ENCODE measurements around the gene KRT16. TPM values are rescaled to one million over a fixed set of nuclear protein-coding genes. Genes with fewer than 3 reads are reported as not detected.
A peak's percentile ranks its signal among the peaks of the same experiment; 100 is the strongest.

Gene KRT16
- total and polyA plus RNA-seq, 2 of the 8 experiments (the other 6 are each of a cell fraction or from before 2014, with no cell fraction given): not detected

DNA sequence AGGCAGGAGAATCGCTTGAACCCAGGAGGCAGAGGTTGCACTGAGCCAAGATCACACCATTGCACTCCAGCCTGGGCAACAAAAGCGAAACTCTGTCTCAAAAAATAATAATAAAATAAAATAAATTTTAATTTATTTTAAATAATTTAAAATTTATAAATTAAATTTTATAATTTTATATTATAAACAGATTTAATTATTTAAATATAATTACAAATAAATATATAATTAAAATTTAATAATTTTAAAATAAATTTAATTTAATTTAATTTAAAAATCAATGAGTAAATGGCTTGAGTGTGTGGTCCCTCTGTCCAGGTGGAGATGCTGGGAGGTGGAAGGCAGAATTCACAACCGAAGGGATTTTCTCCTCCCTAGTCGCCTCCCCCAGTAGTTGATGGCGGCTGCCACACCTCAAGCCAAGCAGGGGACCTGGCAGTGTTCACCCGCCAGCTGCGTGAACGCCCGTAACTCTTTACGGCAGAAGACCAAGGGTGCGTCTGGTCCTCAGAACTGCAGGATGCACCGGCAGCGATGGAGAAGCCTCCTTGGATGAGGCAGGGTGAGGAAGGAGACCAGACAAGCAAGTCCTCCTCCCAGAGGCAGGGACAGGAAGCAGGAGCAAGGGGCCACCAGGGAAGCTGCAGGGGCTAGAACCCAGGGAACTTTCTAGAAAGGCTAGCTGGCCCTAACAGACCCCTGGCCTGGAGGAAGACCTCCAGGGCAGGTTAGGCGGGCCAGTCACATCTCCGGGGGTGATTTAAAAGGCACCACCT, 34.7 kb upstream of the KRT16 start:
- Histone ChIP-seq H3K79me2 (ENCODE audit: control insufficient read depth in 1 of 2, insufficient read depth in 2 of 2, low read length in 2 of 2) (no peaks in the 10 kb centered on the region), H3K23me2 (ENCODE audit: low read depth, low read length) (peaks cover 17% of the 10 kb centered on the region; the same call in 1 of the 2 replicates), H2AK5ac (ENCODE audit: low read depth, low read length) (no peak overlapping the region), H3K27me3 (replicated peaks in 1 of 4; ENCODE audit: control insufficient read depth in 3 of 4, extremely low read depth in 1 of 4, insufficient read depth in 3 of 4, low read length in 3 of 4) (no peaks in the 10 kb centered on the region; a peak in 2 of 7 replicates), H3K4me3 (ENCODE audit: extremely low read depth in 1 of 4, insufficient read depth in 2 of 4, low read depth in 3 of 4, low read length in 4 of 4) (no peak overlapping the region), H3K56ac (replicated peaks; ENCODE audit: insufficient read length, low read depth, low read length) (no peak overlapping the region), H2BK15ac (ENCODE audit: low read length) (peak overlapping the region; percentile 92; the same call in 1 of the 2 replicates), H4K20me1 (replicated peaks in 1 of 2; ENCODE audit: control insufficient read depth in 1 of 2, insufficient read depth in 2 of 2, low read length in 2 of 2) (peaks cover 0 to 8% of the 10 kb centered on the region in 2 experiments), H3K79me1 (ENCODE audit: low read depth, low read length) (no peaks in the 10 kb centered on the region), H3K4ac (replicated peaks; ENCODE audit: insufficient read length, low read depth, low read length) (peak overlapping the region; percentile 44), H2BK120ac (replicated peaks; ENCODE audit: low read depth, low read length) (peak overlapping the region; percentile 10), H2BK5ac (ENCODE audit: low read depth, low read length) (no peak overlapping the region), H3K18ac (ENCODE audit: extremely low read depth, low read length) (peak overlapping the region; percentile 93; the same call in 1 of the 2 replicates), H3K14ac (ENCODE audit: insufficient read length) (no peak overlapping the region), H3K36me3 (ENCODE audit: control insufficient read depth in 2 of 4, insufficient read depth in 4 of 4, low read length in 3 of 4) (no peaks in the 10 kb centered on the region), H4K91ac (replicated peaks; ENCODE audit: insufficient read length, low read length) (peak overlapping the region; percentile 29), H2AFZ (ENCODE audit: low read length) (no peak overlapping the region; the same call in 1 of the 2 replicates), H3K9ac (replicated peaks in 1 of 4; ENCODE audit: extremely low read depth in 1 of 4, low read depth in 3 of 4, low read length in 3 of 4) (no peak overlapping the region), H3K23ac (ENCODE audit: insufficient read length) (no peak overlapping the region), H4K8ac (ENCODE audit: extremely low read depth, insufficient read depth, low read length) (no peak overlapping the region; the same call in 1 of the 2 replicates), H2BK12ac (ENCODE audit: low read depth, low read length) (peak overlapping the region; percentile 87; the same call in 1 of the 2 replicates), H3K27ac (ENCODE audit: low read depth, low read length) (no peak overlapping the region), H4K5ac (ENCODE audit: insufficient read length, low read depth, low read length) (peak overlapping the region; percentile 38), H2BK20ac (ENCODE audit: low read length) (peak overlapping the region; percentile 98), H3K4me1 (replicated peaks in 1 of 4; ENCODE audit: control insufficient read depth in 3 of 4, insufficient read depth in 4 of 4, low read length in 3 of 4) (peaks cover 0 to 6% (median 2%) of the 10 kb centered on the region in 4 experiments; a peak in 4 of 7 replicates), H3K4me2 (ENCODE audit: insufficient read depth in 1 of 2, low read depth in 2 of 2, low read length in 2 of 2) (no peak overlapping the region), H3K9me3 (ENCODE audit: insufficient read depth in 2 of 2, low read depth in 1 of 2, low read length in 1 of 2) (no peaks in the 10 kb centered on the region)
- WGBS, 2 experiments (ENCODE audit: extremely low coverage in 1 of 2, insufficient coverage in 1 of 2, insufficient read length in 1 of 2, insufficient replicate concordance in 2 of 2, low coverage in 1 of 2, low lambda C conversion rate in 2 of 2, missing lambda C conversion rate in 1 of 2): 92% methylated on average over 15 of the region's 15 CpGs; no CpG with 5 or more reads in 1 of the 2 experiments
- CTCF ChIA-PET (ENCODE audit: partially characterized antibody): interaction anchor here (0.6 to 20.4 kb wide), 35 partner anchors 11 to 1033 kb away, joined by 3 to 492 read pairs (median 9); partner anchors contain the start of genes KRT14, KRT15, KRT17 and KRT36
- FAIRE-seq: no peak
- POLR2A ChIA-PET (ENCODE audit: partially characterized antibody): interaction anchor here (0.9 to 4.1 kb wide), 4 partner anchors 15 to 119 kb away, joined by 3 to 23 read pairs (median 10); partner anchors contain the start of genes EIF1 and KRT19
- DNase-seq (ENCODE audit: low read depth in 1 of 2, low spot score in 2 of 2): no peak
- TF ChIP-seq GABPA (IDR thresholded peaks at IDR 0.05; ENCODE audit: borderline replicate concordance, insufficient read depth, low read length): no peak
- TF ChIP-seq SIN3A (conservative IDR thresholded peaks at IDR 0.05 in 1 of 2, IDR thresholded peaks at IDR 0.05 in 1 of 2; ENCODE audit: low read depth in 1 of 2, low read length in 2 of 2): no peak
- TF ChIP-seq ASH2L (IDR thresholded peaks at IDR 0.05; ENCODE audit: low read length): no peak
- TF ChIP-seq EP300 (IDR thresholded peaks at IDR 0.05; ENCODE audit: borderline replicate concordance in 1 of 2, low read depth in 2 of 2, low read length in 2 of 2): no peak
- no peak for TF ChIP-seq TEAD4 (IDR thresholded peaks at IDR 0.05; ENCODE audit: low read depth, low read length)
- TF ChIP-seq SAP30 (IDR thresholded peaks at IDR 0.05; ENCODE audit: insufficient read depth, insufficient replicate concordance, low read length): no peak
- no peak for TF ChIP-seq ZNF274 (IDR thresholded peaks at IDR 0.05; ENCODE audit: borderline replicate concordance, extremely low read depth, low read length)
- TF ChIP-seq EZH2 (IDR thresholded peaks at IDR 0.05; ENCODE audit: low read depth, low read length, severe bottlenecking): no peak
- TF ChIP-seq SP2 (IDR thresholded peaks at IDR 0.05; ENCODE audit: low read length): no peak

Data from H1 (cell line).